ENCODE results near the gene CLBA1. TPM values are rescaled to one million over a fixed set of nuclear protein-coding genes. Genes with fewer than 3 reads are reported as not detected.
A peak's percentile ranks its signal among the peaks of the same experiment; 100 is the strongest.
"Not testable (repeated sequence)": the region's sequence is repeated elsewhere in the genome, so short reads cannot be mapped to it uniquely, and the experiment has no call there.

The CLBA1 gene
- total and polyA plus RNA-seq, 8 donors = 7.1 to 17.2 (median 13.3) TPM

- no peaks in the 10 kb centered on the region for H3K27me3 ChIP-seq
- H3K9me3 ChIP-seq = no peaks in the 10 kb centered on the region
- no peaks in the 10 kb centered on the region for H3K36me3 ChIP-seq
- no peak for DNase-seq
- no peak for TF ChIP-seq CTCF (IDR thresholded peaks at IDR 0.05)
- H3K4me1 ChIP-seq = no peaks in the 10 kb centered on the region
- no peak overlapping the region for H3K4me3 ChIP-seq
- no peak for ATAC-seq
- intact Hi-C loops (cut with DNase I) = no loop called here
- no peak overlapping the region for H3K27ac ChIP-seq
Observed at GRCh38 chr14:104948736-104949031, 36.9 kb upstream of the CLBA1 start.

GRCh38 chr14:104949406-104949955, 36.1 kb upstream of the CLBA1 start:
- H3K9me3 ChIP-seq; H3K4me1 ChIP-seq; H3K4me3 ChIP-seq; ATAC-seq; H3K27ac ChIP-seq; intact Hi-C loops (cut with DNase I); H3K27me3 ChIP-seq; H3K36me3 ChIP-seq: not testable (repeated sequence)
- peak in 1 of 4 donors; percentile 65 for DNase-seq

DNA sequence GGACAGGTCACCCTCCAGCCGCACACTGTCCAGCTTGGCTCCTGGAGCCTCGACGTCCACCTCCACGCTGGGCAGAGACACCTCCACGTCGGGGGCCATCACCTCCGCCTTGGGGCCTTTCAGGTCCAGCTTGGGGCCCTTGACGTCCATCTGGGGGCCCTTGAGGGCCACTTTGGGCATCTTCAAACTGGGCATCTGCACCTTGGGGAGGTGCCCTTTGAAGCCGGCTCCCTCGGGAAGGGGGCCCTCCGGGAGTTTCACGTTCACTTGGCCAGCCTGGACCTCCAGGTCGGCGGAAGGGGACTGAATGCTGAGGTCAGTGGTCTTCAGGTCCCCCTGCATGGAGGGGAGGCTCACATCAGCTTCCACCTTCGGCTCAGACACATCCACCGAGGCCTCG, 35.6 kb upstream of the CLBA1 start:
- intact Hi-C loops (cut with DNase I) = no loop called here
- DNase-seq (peak in 1 of 4 donors; percentile 53), ATAC-seq (no peak)
- Histone ChIP-seq H3K27me3 (no peaks in the 10 kb centered on the region), H3K4me3 (no peak overlapping the region), H3K36me3 (no peaks in the 10 kb centered on the region), H3K27ac (no peak overlapping the region), H3K9me3 (no peaks in the 10 kb centered on the region), H3K4me1 (no peaks in the 10 kb centered on the region)
- TF ChIP-seq CTCF (IDR thresholded peaks at IDR 0.05) = no peak

DNA sequence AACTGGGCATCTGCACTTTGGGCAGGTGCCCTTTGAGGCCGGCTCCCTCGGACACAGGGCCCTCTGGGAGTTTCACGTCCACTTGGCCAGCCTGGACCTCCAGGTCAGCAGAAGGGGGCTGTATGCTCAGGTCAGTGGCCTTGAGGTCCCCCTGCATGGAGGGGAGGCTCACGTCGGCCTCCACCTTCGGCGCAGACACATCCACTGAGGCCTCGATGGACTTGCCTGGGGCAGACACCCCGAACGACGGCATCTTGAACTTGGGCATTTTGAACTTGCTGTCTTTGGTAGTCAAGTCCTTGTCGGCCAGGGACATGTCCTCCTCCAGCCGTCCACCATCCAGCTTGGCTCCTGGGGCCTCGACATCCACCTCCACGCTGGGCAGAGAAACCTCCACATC, 34.9 kb upstream of the CLBA1 start:
- peak in 1 of 4 donors; percentile 55 for DNase-seq

GRCh38 chr14:104951863-104952657, 33.5 kb upstream of the CLBA1 start:
- H3K36me3 ChIP-seq; H3K27me3 ChIP-seq; H3K9me3 ChIP-seq; H3K4me3 ChIP-seq; H3K27ac ChIP-seq; ATAC-seq; intact Hi-C loops (cut with DNase I); H3K4me1 ChIP-seq: not testable (repeated sequence)
- peak in 1 of 4 donors; percentile 57 for DNase-seq

More for the DNA sequence above, 34.9 kb upstream of the CLBA1 start:
- H3K27ac ChIP-seq; ATAC-seq; H3K36me3 ChIP-seq; H3K4me3 ChIP-seq; H3K27me3 ChIP-seq; intact Hi-C loops (cut with DNase I); H3K4me1 ChIP-seq; H3K9me3 ChIP-seq: not testable (repeated sequence)

DNA sequence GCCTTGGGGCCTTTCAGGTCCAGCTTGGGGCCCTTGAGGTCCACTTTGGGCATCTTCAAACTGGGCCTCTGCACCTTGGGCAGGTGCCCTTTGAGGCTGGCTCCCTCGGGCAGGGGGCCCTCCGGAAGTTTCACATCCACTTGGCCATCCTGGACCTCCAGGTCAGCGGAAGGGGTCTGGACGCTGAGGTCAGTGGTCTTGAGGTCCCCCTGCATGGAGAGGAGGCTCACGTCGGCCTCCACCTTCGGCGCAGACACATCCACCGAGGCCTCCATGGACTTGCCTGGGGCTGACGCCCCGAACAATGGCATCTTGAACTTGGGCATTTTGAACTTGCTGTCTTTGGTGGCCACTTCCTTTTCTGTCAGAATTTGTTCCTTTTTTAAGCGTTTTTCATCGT, 32.5 kb upstream of the CLBA1 start:
- peaks cover 0 to 5% of the 10 kb centered on the region in 2 donors for H3K27me3 ChIP-seq
- H3K4me3 ChIP-seq = no peak overlapping the region
- peak in 1 of 4 donors; percentile 50 for DNase-seq
- no peak for TF ChIP-seq CTCF (IDR thresholded peaks at IDR 0.05)
- no peak overlapping the region for H3K27ac ChIP-seq
- ATAC-seq = no peak
- H3K9me3 ChIP-seq = no peaks in the 10 kb centered on the region
- intact Hi-C loops (cut with DNase I) = no loop called here
- no peaks in the 10 kb centered on the region for H3K4me1 ChIP-seq
- no peaks in the 10 kb centered on the region for H3K36me3 ChIP-seq

All from left lung (tissue), 10 donors.